Right renal pelvis (tissue), 4 donors: Measurements from ENCODE around the gene TTC13. TPM values are rescaled to one million over a fixed set of nuclear protein-coding genes. Genes with fewer than 3 reads are reported as not detected.

Experiments
- DNase-seq, 4 donors: peaks; one replicate each; pipeline ENCODE4 v3.0.0-alpha.2; 2013; ENCODE audit warnings: low read depth in 4 of 4, low spot score in 3 of 4, missing footprints in 1 of 4
- polyA plus RNA-seq, 4 donors: library from polyadenylated mRNA; unstranded; fragments of 120-200 nt; gene quantifications; one replicate each; pipeline ENCODE4 v1.2.1, GENCODE V29; 2013; ENCODE audit not compliant: insufficient read length in 4 of 4

Gene TTC13
- polyA plus RNA-seq, 4 donors: 15.7 to 24.3 (median 17.6) TPM

DNA sequence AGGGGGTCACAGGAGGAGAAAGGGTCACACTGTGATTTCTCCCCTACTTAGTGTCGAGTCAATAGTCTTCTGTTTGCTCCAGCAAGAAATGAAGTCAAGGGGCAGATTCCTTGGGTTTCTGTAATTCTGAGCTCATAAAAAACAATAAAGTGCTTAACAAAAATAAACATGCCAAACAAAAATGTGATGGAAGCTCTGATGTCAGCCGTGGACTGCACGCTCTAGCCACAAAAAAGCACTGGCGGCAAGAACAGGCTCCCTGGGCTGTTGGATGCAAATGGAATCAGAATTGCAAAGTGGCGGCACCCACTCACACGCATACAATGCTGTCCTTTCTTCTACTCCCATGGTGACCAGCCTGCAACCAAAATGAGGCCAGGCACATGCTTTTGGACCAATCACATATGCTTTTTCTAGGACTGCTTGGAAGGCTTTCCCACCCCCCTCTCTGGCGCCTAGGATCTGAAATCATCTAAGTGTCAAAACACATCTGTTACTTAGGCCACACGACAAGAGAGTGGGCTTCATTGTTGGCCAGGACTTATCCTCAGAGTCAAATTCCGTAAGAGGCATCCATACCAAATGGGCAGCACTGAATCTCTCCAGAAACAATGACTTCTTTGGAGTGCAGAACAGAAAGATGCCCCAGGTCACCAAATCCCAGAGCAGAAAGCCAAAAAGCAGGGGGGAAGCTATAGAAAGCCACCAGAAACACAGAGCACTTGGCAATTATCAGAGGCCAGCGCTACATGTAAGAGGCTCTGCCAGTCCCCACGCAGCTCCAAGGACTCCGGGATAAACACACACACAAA is 119.5 kb downstream of the TTC13 start:
- DNase-seq: no peak

DNA sequence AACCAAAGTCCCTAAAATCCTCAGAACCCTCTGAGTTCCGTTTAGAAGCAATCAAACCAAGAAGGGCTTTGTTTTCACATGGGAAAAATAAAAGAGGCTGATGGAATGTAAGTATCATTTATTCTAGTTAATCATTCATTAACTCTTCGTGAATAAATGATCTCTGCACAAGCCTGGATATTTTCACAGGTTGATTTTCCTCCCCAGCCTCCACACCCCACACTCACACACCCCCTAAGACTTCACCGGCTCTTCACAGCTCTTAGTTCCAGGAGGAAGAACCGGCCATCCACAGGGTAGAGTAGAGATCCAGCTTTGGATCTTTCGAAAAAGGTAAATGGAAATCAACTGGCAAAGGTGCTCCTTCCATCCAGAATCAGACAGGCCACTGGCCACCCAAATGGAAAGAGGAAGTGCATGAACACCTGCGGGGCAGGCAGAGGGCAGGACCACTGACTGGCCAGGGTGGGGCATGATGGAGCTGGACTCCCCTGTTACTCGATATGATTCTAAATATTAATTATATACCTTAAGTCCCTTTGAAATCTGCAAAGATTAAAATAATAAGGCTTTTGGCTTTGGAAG is 120.3 kb downstream of the TTC13 start:
- DNase-seq: no peak

GRCh38 chr1:230857822-230858221 is 120.8 kb downstream of the TTC13 start:
- no peak for DNase-seq

DNA sequence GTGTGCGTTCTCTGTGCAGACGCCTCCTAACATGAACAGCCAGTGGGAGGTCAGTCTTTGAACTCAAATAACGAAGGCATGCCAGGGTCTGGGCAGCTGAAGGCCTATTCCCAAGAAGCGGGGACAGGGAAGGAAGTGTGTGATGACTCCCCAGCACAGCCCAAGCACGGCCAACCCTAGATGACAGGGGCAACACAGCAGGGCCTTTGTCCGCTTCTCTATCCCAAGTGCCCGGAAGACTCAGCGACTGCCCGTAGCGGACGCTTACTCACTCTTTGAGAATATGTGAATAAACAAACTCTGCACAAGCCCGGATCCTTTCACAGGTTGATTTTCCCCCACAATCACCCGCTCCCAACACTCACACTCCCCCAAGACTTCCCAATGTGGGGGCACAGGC is 121.6 kb downstream of the TTC13 start:
- DNase-seq: no peak

Other genes starting within 250 kb of the TTC13 start
- 1 to 10 TPM in 2 of 4 donors, under 1 TPM in 2; 0.35 to 2.5 (median 0.92) TPM for gene CAPN9, start 231.5 kb downstream of the TTC13 start, polyA plus RNA-seq
- gene C1orf198, start 110.3 kb downstream of the TTC13 start, polyA plus RNA-seq: 10 to 100 TPM; 91.2 to 99.7 (median 94.9) TPM
- gene ARV1, start 233 bp upstream of the TTC13 start, polyA plus RNA-seq: 10 to 100 TPM; 24.7 to 33.5 (median 30.6) TPM
- gene FAM89A, start 61.4 kb upstream of the TTC13 start, polyA plus RNA-seq: 10 to 100 TPM; 17.6 to 20.7 (median 18.9) TPM
- under 1 TPM; 0.06 to 0.22 (median 0.10) TPM for gene TRIM67, start 183.2 kb upstream of the TTC13 start, polyA plus RNA-seq